HepG2 (cell line): ENCODE results near the gene OST4. TPM values are rescaled to one million over a fixed set of nuclear protein-coding genes. Genes with fewer than 3 reads are reported as not detected.

Experiments
- AGO2 ChIP-seq: fragments of 200-400 bp; formaldehyde crosslinking; optimal IDR thresholded peaks from 2 replicates; pipeline ENCODE3; 2017; ENCODE audit warnings: mild to moderate bottlenecking, low read depth, low read length, moderate library complexity
- FOXK1 ChIP-seq: sonication (generic); formaldehyde crosslinking; IDR thresholded peaks from 2 replicates; pipeline ENCODE4 v1.4.0; 2020; ENCODE audit warnings: low read depth, missing genetic modification reagents, borderline replicate concordance
- IKZF1 ChIP-seq: fragments of 450-650 bp; IDR thresholded peaks from 2 replicates; pipeline ENCODE4 v1.7.1; 2016
- KDM5B ChIP-seq: sonication (generic); formaldehyde crosslinking; IDR thresholded peaks from 2 replicates; pipeline ENCODE4 v1.4.0; 2020; ENCODE audit warnings: missing genetic modification reagents, mild to moderate bottlenecking, borderline replicate concordance
- NKX3-1 ChIP-seq: sonication (generic); formaldehyde crosslinking; IDR thresholded peaks from 2 replicates; pipeline ENCODE4 v1.5.0; 2020; ENCODE audit warnings: missing genetic modification reagents
- PAF1 ChIP-seq: IDR thresholded peaks from 2 replicates; pipeline ENCODE4 v1.6.1; 2016; ENCODE audit warnings: missing genetic modification reagents, missing compliant biosample characterization
- REPIN1 ChIP-seq: sonication (generic); formaldehyde crosslinking; IDR thresholded peaks from 2 replicates; pipeline ENCODE4 v1.8.0; 2022; ENCODE audit warnings: missing genetic modification reagents, low read depth, mild to moderate bottlenecking, borderline replicate concordance
- ZBTB38 ChIP-seq: sonication (generic); formaldehyde crosslinking; IDR thresholded peaks from 2 replicates; pipeline ENCODE4 v1.5.1; 2020; ENCODE audit warnings: mild to moderate bottlenecking, missing genetic modification reagents
- ZNF143 ChIP-seq: sonication (generic); formaldehyde crosslinking; IDR thresholded peaks from 2 replicates; pipeline ENCODE4 v1.4.0; 2020; ENCODE audit warnings: missing genetic modification reagents
- ZSCAN29 ChIP-seq: sonication (generic); formaldehyde crosslinking; conservative IDR thresholded peaks from 2 replicates; pipeline ENCODE4 v1.4.0; 2020; ENCODE audit warnings: mild to moderate bottlenecking, missing genetic modification reagents
- polyA plus RNA-seq, 8 experiments: library from polyadenylated mRNA; depleted of rRNA in 3 of 8; stranded (reverse) in 7 of 8; unstranded in 1 of 8; fragments of >200 nt; fragmentation: Illumina TruSeq in 4 of 8; extraction: Trizol in 4 of 8; gene quantifications; 2 replicates each; pipeline versions ENCODE4 v1.2.1 to v1.2.3, GENCODE V29; 2011 to 2016; ENCODE audit warnings: low read depth in 4 of 8, missing spikeins in 1 of 8, mixed read lengths in 1 of 8; ENCODE audit not compliant: insufficient read depth in 1 of 8
- total RNA-seq, 5 experiments: library from RNA; depleted of rRNA; stranded (reverse); fragments of >200 nt; fragmentation: Illumina TruSeq; extraction: Trizol; gene quantifications; 2 replicates each; pipeline ENCODE4 v1.2.3, GENCODE V29; 2016; ENCODE audit warnings: low read depth in 1 of 5
- TF ChIP-seq, protein P1 (sequence below): sonication (generic); formaldehyde crosslinking; IDR thresholded peaks from 2 replicates; pipeline ENCODE4 v1.4.0; 2020; ENCODE audit warnings: missing genetic modification reagents
- TF ChIP-seq, protein P2 (sequence below): sonication (generic); formaldehyde crosslinking; IDR thresholded peaks from 2 replicates; pipeline ENCODE4 v1.5.1; 2020; ENCODE audit warnings: mild to moderate bottlenecking, moderate library complexity, missing genetic modification reagents
- TF ChIP-seq, protein P3 (sequence below): IDR thresholded peaks from 2 replicates; pipeline ENCODE4 v1.6.1; 2016; ENCODE audit warnings: mild to moderate bottlenecking, missing biosample characterization, missing genetic modification reagents
- TF ChIP-seq, protein P4 (sequence below): sonication (generic); formaldehyde crosslinking; IDR thresholded peaks from 2 replicates; pipeline ENCODE4 v1.5.1; 2020; ENCODE audit warnings: mild to moderate bottlenecking, missing genetic modification reagents, moderate library complexity

The OST4 gene
- total and polyA plus RNA-seq, 2 of the 13 experiments (the other 11 are each of a cell fraction or from before 2014, with no cell fraction given), result 498 to 584 TPM

DNA sequence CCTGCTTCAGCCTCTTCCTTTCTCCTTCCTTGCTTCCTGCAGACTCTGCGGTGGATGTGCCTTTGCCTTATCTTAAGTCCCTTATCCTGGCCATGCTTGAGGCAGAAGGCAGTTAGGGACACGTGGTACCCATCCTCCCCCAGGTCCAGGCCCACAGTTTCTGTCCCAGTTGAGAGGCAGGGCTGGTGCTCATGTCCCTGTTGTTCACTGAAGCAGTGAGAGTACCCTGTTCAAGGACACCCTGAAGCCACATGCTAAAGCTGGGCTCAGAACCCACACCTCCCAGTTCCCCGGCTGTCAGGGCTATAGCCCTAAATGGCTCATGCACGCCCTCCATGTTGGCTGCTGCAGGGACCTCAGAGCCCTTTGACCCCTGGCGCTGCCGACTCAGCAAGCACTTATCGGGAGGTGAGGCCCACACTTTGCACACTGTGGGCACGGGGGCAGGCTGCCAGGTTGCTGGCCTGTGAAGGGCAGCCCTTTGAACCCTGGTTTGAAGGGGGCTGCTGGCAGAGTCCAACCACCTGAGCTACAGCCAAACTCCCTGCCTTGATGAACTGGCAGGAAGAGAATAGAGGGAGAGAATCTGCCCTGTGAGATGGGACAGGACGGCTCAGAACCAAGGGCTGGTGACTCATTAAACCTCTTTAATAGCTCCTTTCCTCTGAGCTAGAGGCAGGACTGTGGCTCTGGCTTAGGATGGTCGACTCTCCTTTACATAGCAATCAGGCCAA is 21.4 kb upstream of the OST4 start (continued):
- TF ChIP-seq, protein P1, sequence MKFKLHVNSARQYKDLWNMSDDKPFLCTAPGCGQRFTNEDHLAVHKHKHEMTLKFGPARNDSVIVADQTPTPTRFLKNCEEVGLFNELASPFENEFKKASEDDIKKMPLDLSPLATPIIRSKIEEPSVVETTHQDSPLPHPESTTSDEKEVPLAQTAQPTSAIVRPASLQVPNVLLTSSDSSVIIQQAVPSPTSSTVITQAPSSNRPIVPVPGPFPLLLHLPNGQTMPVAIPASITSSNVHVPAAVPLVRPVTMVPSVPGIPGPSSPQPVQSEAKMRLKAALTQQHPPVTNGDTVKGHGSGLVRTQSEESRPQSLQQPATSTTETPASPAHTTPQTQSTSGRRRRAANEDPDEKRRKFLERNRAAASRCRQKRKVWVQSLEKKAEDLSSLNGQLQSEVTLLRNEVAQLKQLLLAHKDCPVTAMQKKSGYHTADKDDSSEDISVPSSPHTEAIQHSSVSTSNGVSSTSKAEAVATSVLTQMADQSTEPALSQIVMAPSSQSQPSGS (CRISPR knock-in tag), result peak; percentile 82
- peak; percentile 49; the same call in 1 of the 2 replicates for TF ChIP-seq KDM5B (CRISPR knock-in tag)
- TF ChIP-seq, protein P2, sequence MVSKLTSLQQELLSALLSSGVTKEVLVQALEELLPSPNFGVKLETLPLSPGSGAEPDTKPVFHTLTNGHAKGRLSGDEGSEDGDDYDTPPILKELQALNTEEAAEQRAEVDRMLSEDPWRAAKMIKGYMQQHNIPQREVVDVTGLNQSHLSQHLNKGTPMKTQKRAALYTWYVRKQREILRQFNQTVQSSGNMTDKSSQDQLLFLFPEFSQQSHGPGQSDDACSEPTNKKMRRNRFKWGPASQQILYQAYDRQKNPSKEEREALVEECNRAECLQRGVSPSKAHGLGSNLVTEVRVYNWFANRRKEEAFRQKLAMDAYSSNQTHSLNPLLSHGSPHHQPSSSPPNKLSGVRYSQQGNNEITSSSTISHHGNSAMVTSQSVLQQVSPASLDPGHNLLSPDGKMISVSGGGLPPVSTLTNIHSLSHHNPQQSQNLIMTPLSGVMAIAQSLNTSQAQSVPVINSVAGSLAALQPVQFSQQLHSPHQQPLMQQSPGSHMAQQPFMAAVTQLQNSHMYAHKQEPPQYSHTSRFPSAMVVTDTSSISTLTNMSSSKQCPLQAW (CRISPR knock-in tag), result peak; percentile 97
- TF ChIP-seq, protein P3, sequence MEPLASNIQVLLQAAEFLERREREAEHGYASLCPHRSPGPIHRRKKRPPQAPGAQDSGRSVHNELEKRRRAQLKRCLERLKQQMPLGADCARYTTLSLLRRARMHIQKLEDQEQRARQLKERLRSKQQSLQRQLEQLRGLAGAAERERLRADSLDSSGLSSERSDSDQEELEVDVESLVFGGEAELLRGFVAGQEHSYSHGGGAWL (CRISPR knock-in tag), result no peak
- TF ChIP-seq AGO2, result no peak
- peak; percentile 94; the same call in 1 of the 2 replicates for TF ChIP-seq REPIN1 (CRISPR knock-in tag)
- no peak for TF ChIP-seq IKZF1
- peak; percentile 70 for TF ChIP-seq ZNF143 (CRISPR knock-in tag)
- TF ChIP-seq FOXK1 (CRISPR knock-in tag), result peak; percentile 69; the same call in 1 of the 2 replicates
- peak; percentile 65 for TF ChIP-seq PAF1 (CRISPR knock-in tag)
- no peak; the same call in 1 of the 2 replicates for TF ChIP-seq ZSCAN29 (CRISPR knock-in tag)
- TF ChIP-seq ZBTB38 (CRISPR knock-in tag), result peak; percentile 66
- TF ChIP-seq NKX3-1 (CRISPR knock-in tag), result 0 out of 2 replicates have a peak, but pooled peaks have one; percentile 61
- TF ChIP-seq, protein P4, sequence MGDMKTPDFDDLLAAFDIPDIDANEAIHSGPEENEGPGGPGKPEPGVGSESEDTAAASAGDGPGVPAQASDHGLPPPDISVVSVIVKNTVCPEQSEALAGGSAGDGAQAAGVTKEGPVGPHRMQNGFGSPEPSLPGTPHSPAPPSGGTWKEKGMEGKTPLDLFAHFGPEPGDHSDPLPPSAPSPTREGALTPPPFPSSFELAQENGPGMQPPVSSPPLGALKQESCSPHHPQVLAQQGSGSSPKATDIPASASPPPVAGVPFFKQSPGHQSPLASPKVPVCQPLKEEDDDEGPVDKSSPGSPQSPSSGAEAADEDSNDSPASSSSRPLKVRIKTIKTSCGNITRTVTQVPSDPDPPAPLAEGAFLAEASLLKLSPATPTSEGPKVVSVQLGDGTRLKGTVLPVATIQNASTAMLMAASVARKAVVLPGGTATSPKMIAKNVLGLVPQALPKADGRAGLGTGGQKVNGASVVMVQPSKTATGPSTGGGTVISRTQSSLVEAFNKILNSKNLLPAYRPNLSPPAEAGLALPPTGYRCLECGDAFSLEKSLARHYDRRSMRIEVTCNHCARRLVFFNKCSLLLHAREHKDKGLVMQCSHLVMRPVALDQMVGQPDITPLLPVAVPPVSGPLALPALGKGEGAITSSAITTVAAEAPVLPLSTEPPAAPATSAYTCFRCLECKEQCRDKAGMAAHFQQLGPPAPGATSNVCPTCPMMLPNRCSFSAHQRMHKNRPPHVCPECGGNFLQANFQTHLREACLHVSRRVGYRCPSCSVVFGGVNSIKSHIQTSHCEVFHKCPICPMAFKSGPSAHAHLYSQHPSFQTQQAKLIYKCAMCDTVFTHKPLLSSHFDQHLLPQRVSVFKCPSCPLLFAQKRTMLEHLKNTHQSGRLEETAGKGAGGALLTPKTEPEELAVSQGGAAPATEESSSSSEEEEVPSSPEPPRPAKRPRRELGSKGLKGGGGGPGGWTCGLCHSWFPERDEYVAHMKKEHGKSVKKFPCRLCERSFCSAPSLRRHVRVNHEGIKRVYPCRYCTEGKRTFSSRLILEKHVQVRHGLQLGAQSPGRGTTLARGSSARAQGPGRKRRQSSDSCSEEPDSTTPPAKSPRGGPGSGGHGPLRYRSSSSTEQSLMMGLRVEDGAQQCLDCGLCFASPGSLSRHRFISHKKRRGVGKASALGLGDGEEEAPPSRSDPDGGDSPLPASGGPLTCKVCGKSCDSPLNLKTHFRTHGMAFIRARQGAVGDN, result peak; percentile 99
